Endothelial cell of umbilical vein (primary cell): Measurements from ENCODE around the gene TBCE. TPM values are rescaled to one million over a fixed set of nuclear protein-coding genes. Genes with fewer than 3 reads are reported as not detected.
"Not testable (repeated sequence)": the region's sequence is repeated elsewhere in the genome, so short reads cannot be mapped to it uniquely, and the experiment has no call there.

Source experiments
- BruUV-seq: library from RNA; stranded (reverse); fragments of 400-500 nt; replicated peaks from 2 replicates; lab custom pipeline; 2021; lab: Mats Ljungman, UMichigan
- CTCF ChIA-PET: fragments of 300-600, 350-600 bp; sonication (Branson Sonifier 250); formaldehyde crosslinking; loops from one replicate; lab custom pipeline; 2021; ENCODE audit warnings: antibody characterized with exemption, inconsistent platforms; lab: Charles Lee
- POLR2A ChIA-PET: fragments of 300-600, 350-600 bp; sonication (Branson Sonifier 250); formaldehyde crosslinking; loops from one replicate; lab custom pipeline; 2021; ENCODE audit warnings: antibody characterized with exemption, inconsistent platforms; lab: Charles Lee
- DNase-seq: peaks from one replicate; pipeline ENCODE4 v3.0.0-alpha.2; 2011; ENCODE audit warnings: low read depth, low spot score
- FAIRE-seq: peaks from 2 replicates; lab custom pipeline; 2011; peaks lifted over from hg19 to GRCh38; lab: Jason Lieb, UNC
- H2AFZ ChIP-seq: 2 replicates; pipeline ENCODE4 v1.6.0; 2012; ENCODE audit warnings: low read depth, low read length, control low read depth, inconsistent platforms
- H3K27ac ChIP-seq: 2 replicates; pipeline ENCODE4 v1.5.1; 2011; ENCODE audit warnings: low read depth, mild to moderate bottlenecking, control low read depth, low read length, moderate library complexity; ENCODE audit not compliant: insufficient read depth
- H3K27me3 ChIP-seq, 2 experiments: 2 replicates each; pipeline versions ENCODE4 v1.6.0 to v1.6.1; 2011; ENCODE audit warnings: low read length in 2 of 2, mixed read lengths in 1 of 2; ENCODE audit not compliant: control insufficient read depth in 2 of 2, insufficient read depth in 2 of 2
- H3K36me3 ChIP-seq, 2 experiments: 2 replicates in 1 of 2; 3 replicates in 1 of 2; pipeline ENCODE4 v1.5.1; 2011; ENCODE audit warnings: low read length in 2 of 2, mild to moderate bottlenecking in 1 of 2, moderate library complexity in 1 of 2; ENCODE audit not compliant: control insufficient read depth in 2 of 2, insufficient read depth in 2 of 2; ENCODE audit errors: extremely low read depth in 1 of 2
- H3K4me1 ChIP-seq: 3 replicates; pipeline ENCODE4 v1.5.1; 2011; ENCODE audit warnings: mild to moderate bottlenecking, low read length; ENCODE audit not compliant: control insufficient read depth, insufficient read depth; ENCODE audit errors: extremely low read depth
- H3K4me2 ChIP-seq: 2 replicates; pipeline ENCODE4 v1.6.1; 2011; ENCODE audit warnings: low read length, control low read depth, mixed read lengths; ENCODE audit not compliant: insufficient read depth
- H3K4me3 ChIP-seq, 3 experiments: fragments of 200-600 bp in 1 of 3; sonication (generic), shearing (Covaris generic) in 1 of 3; replicated peaks in 1 of 3; 2 replicates each; pipeline ENCODE4 v1.5.1; 2011 to 2016; ENCODE audit warnings: control low read depth in 3 of 3, low read length in 3 of 3, mild to moderate bottlenecking in 2 of 3, inconsistent platforms in 1 of 3, low read depth in 1 of 3, moderate library complexity in 1 of 3; ENCODE audit not compliant: insufficient read depth in 1 of 3
- H3K79me2 ChIP-seq: 2 replicates; pipeline ENCODE4 v1.6.0; 2012; ENCODE audit warnings: low read length, inconsistent platforms; ENCODE audit not compliant: control insufficient read depth, insufficient read depth
- H3K9ac ChIP-seq: replicated peaks from 2 replicates; pipeline ENCODE3; 2011; ENCODE audit warnings: low read length, control low read depth; ENCODE audit not compliant: insufficient read depth; ENCODE audit errors: extremely low read depth
- H3K9me1 ChIP-seq: replicated peaks from 3 replicates; pipeline ENCODE4 v1.6.0; 2011; ENCODE audit warnings: mild to moderate bottlenecking, low read length; ENCODE audit not compliant: control insufficient read depth, insufficient read depth; ENCODE audit errors: extremely low read depth
- H3K9me3 ChIP-seq: replicated peaks from 2 replicates; pipeline ENCODE4 v1.5.1; 2012; ENCODE audit warnings: low read length, inconsistent platforms; ENCODE audit not compliant: control insufficient read depth, insufficient read depth
- H4K20me1 ChIP-seq: replicated peaks from 2 replicates; pipeline ENCODE3; 2011; ENCODE audit warnings: mild to moderate bottlenecking, low read length; ENCODE audit not compliant: control insufficient read depth, insufficient read depth; ENCODE audit errors: extremely low read depth
- CTCF ChIP-seq, 2 donors: IDR thresholded peaks; 1 replicate in 1 of 2; 2 replicates in 1 of 2; pipeline ENCODE4 v1.5.1; 2011; ENCODE audit warnings: low read length in 2 of 2, mild to moderate bottlenecking in 2 of 2, moderate library complexity in 2 of 2, control low read depth in 1 of 2, inconsistent platforms in 1 of 2, low read depth in 1 of 2; ENCODE audit not compliant: insufficient read depth in 1 of 2; ENCODE audit errors: extremely low read depth in 1 of 2
- EZH2 ChIP-seq: IDR thresholded peaks from 2 replicates; pipeline ENCODE4 v1.6.1; 2012; ENCODE audit warnings: borderline replicate concordance, low read depth, mild to moderate bottlenecking, moderate library complexity, low read length, inconsistent platforms; ENCODE audit not compliant: severe bottlenecking
- FOS ChIP-seq: IDR thresholded peaks from 2 replicates; pipeline ENCODE4 v1.6.1; 2011; ENCODE audit warnings: mild to moderate bottlenecking, low read length, moderate library complexity, borderline replicate concordance; ENCODE audit not compliant: insufficient read depth
- GATA2 ChIP-seq: IDR thresholded peaks from 2 replicates; pipeline ENCODE4 v1.7.0; 2011; ENCODE audit warnings: low read depth, mild to moderate bottlenecking, moderate library complexity, mixed read lengths, low read length; ENCODE audit not compliant: insufficient read length, insufficient read depth
- JUN ChIP-seq: IDR thresholded peaks from 2 replicates; pipeline ENCODE4 v1.6.1; 2011; ENCODE audit warnings: borderline replicate concordance, low read depth; ENCODE audit not compliant: insufficient read length, insufficient read depth
- MAX ChIP-seq: IDR thresholded peaks from 2 replicates; pipeline ENCODE4 v1.6.1; 2011; ENCODE audit not compliant: insufficient read depth, insufficient read length
- MYC ChIP-seq: IDR thresholded peaks from one replicate; pipeline ENCODE4 v1.6.1; 2011; ENCODE audit warnings: mild to moderate bottlenecking, low read depth, low read length
- POLR2A ChIP-seq: IDR thresholded peaks from 2 replicates; pipeline ENCODE4 v1.6.1; 2012; ENCODE audit warnings: low read depth, mild to moderate bottlenecking, control low read depth, low read length
- POLR2AphosphoS5 ChIP-seq: IDR thresholded peaks from 2 replicates; pipeline ENCODE4 v1.6.1; 2012; ENCODE audit warnings: low read depth, mild to moderate bottlenecking, control low read depth, low read length, moderate library complexity; ENCODE audit not compliant: insufficient read depth
- dilution Hi-C: fragments of 300-500 bp; cut with MboI; formaldehyde crosslinking; loops from one replicate; pipeline ENCODE4 v1.15.0; 2019; ENCODE audit warnings: low sequenced_read_pairs; ENCODE audit not compliant: extremely low pct_ligation_motif_present
- intact Hi-C: fragments of 100-400 bp; cut with micrococcal nuclease; formaldehyde crosslinking; loops from one replicate; pipeline ENCODE4 v1.10.0; 2022
- polyA plus RNA-seq, 4 experiments: library from polyadenylated mRNA; depleted of rRNA in 3 of 4; stranded (reverse) in 3 of 4; unstranded in 1 of 4; fragments of >200 nt; gene quantifications; 2 replicates each; pipeline versions ENCODE4 v1.2.1 to v1.2.3, GENCODE V29; 2011 to 2012; ENCODE audit warnings: missing spikeins in 1 of 4
- total RNA-seq: library from RNA; stranded (reverse); gene quantifications from 2 replicates; pipeline ENCODE4 v1.2.3, GENCODE V29; 2021

TBCE gene
- total and polyA plus RNA-seq, 2 donors (not counting 3 experiments of a cell fraction or from before 2014, with no cell fraction given) = 13.7 to 32.6 TPM

- ChIA-PET POLR2A (no interaction called here), CTCF (interaction anchor here (0.9 to 1.6 kb wide), 3 partner anchors 12 to 100 kb away, joined by 3 to 4 read pairs (median 3); no protein-coding TSS in a partner anchor)
- Histone ChIP-seq H3K4me1 (no peaks in the 10 kb centered on the region), H3K9me3 (no peaks in the 10 kb centered on the region), H3K36me3 (no peaks in the 10 kb centered on the region), H2AFZ (no peak overlapping the region), H4K20me1 (no peaks in the 10 kb centered on the region), H3K9ac (no peak overlapping the region), H3K27me3 (peaks cover 0 to 4% of the 10 kb centered on the region in 2 experiments), H3K9me1 (no peaks in the 10 kb centered on the region), H3K27ac (no peak overlapping the region), H3K4me2 (no peak overlapping the region), H3K4me3 (no peak overlapping the region), H3K79me2 (no peaks in the 10 kb centered on the region)
- TF ChIP-seq MYC (no peak), MAX (no peak), POLR2A (no peak), EZH2 (no peak), FOS (no peak), JUN (no peak), CTCF (IDR thresholded peaks at IDR 0.05; ENCODE audit: extremely low read depth in 1 of 2, insufficient read depth in 1 of 2, low read depth in 1 of 2, low read length in 2 of 2) (no peak), POLR2AphosphoS5 (no peak), GATA2 (no peak)
- BruUV-seq = no TSS peak
- dilution Hi-C loops (no loop called here), intact Hi-C loops (no loop called here)
- no peak for FAIRE-seq
- DNase-seq = no peak
These were observed 8.3 kb upstream of the TBCE start for GRCh38 chr1:235358899-235359298.

- H3K36me3 ChIP-seq, H3K27me3 ChIP-seq, H3K4me3 ChIP-seq, FAIRE-seq, BruUV-seq, H4K20me1 ChIP-seq, H3K27ac ChIP-seq, H2AFZ ChIP-seq, DNase-seq, dilution Hi-C loops, intact Hi-C loops, H3K4me2 ChIP-seq, H3K9ac ChIP-seq, H3K9me3 ChIP-seq, H3K9me1 ChIP-seq, H3K4me1 ChIP-seq: not testable (repeated sequence)
- H3K79me2 ChIP-seq = peaks cover 12% of the 10 kb centered on the region
- CTCF ChIA-PET = interaction anchor here (1.0 to 1.2 kb wide), 2 partner anchors 53 to 75 kb away, joined by 3 read pairs; no protein-coding TSS in a partner anchor
- POLR2A ChIA-PET = interaction anchor here (0.6 kb wide), 1 partner anchor 36 kb away, joined by 4 read pairs; the partner anchor contains the start of gene GGPS1
These were observed 3.0 kb upstream of the TBCE start for GRCh38 chr1:235364189-235364588.
